K562 (cell line): ENCODE data around the gene TRAPPC5.

Source experiments
- CTCF ChIP-seq, 3 experiments: IDR thresholded peaks in 2 of 3; conservative IDR thresholded peaks in 1 of 3; 2 replicates each; pipeline ENCODE4 v1.5.1; 2011 to 2012; ENCODE audit warnings: low read length in 3 of 3, mild to moderate bottlenecking in 3 of 3, control low read depth in 2 of 3, improper control_type of control experiment in 1 of 3, inconsistent platforms in 1 of 3, low read depth in 1 of 3, mixed read lengths in 1 of 3, moderate library complexity in 1 of 3; ENCODE audit not compliant: insufficient read depth in 2 of 3
- EZH2 ChIP-seq: IDR thresholded peaks from 2 replicates; pipeline ENCODE4 v1.6.1; 2012; ENCODE audit warnings: low read depth, mild to moderate bottlenecking, inconsistent platforms, low read length, borderline replicate concordance
- KLF13 ChIP-seq: fragments of 450-650 bp; IDR thresholded peaks from 2 replicates; pipeline ENCODE4 v1.6.1; 2016; ENCODE audit warnings: missing genetic modification characterization, low read depth, mild to moderate bottlenecking, missing compliant biosample characterization, moderate library complexity, borderline replicate concordance
- MAX ChIP-seq: sonication (generic); formaldehyde crosslinking; IDR thresholded peaks from 2 replicates; pipeline ENCODE4 v1.9.0; 2022; ENCODE audit warnings: mild to moderate bottlenecking, missing genetic modification reagents
- PKNOX1 ChIP-seq: fragments of 450-650 bp; IDR thresholded peaks from 2 replicates; pipeline ENCODE4 v1.6.1; 2016
- POLR2A ChIP-seq: fragments of 450-650 bp; conservative IDR thresholded peaks from 2 replicates; pipeline ENCODE4 v1.6.1; 2016
- POLR3A ChIP-seq: IDR thresholded peaks from 2 replicates; pipeline ENCODE4 v1.6.1; 2011; ENCODE audit warnings: borderline replicate concordance, mild to moderate bottlenecking, moderate library complexity; ENCODE audit not compliant: insufficient read length, insufficient read depth; ENCODE audit errors: extremely low read depth
- RBBP5 ChIP-seq: fragments of 200-600 bp; sonication (generic); IDR thresholded peaks from 2 replicates; pipeline ENCODE4 v1.6.1; 2012; ENCODE audit warnings: borderline replicate concordance, mild to moderate bottlenecking, low read length, control low read depth, inconsistent platforms; ENCODE audit not compliant: insufficient read depth, poor library complexity, severe bottlenecking
- SIN3A ChIP-seq, 2 experiments: fragments of 150-350 bp in 1 of 2; IDR thresholded peaks; 2 replicates each; pipeline ENCODE4 v1.6.1; 2011 to 2016; ENCODE audit warnings: borderline replicate concordance in 2 of 2, low read depth in 2 of 2, low read length in 2 of 2, mild to moderate bottlenecking in 2 of 2, moderate library complexity in 2 of 2; ENCODE audit not compliant: control insufficient read depth in 1 of 2
- SRF ChIP-seq, 2 experiments: fragments of 250-450, 450-650 bp in 1 of 2; sonication (Bioruptor Pico) in 1 of 2; sonication (generic) in 1 of 2; formaldehyde crosslinking; IDR thresholded peaks; 2 replicates each; pipeline versions ENCODE4 v1.5.0 to v1.5.1; 2020 to 2022; ENCODE audit warnings: mild to moderate bottlenecking in 1 of 2, missing genetic modification reagents in 1 of 2
- SUPT5H ChIP-seq: fragments of 450-650 bp; IDR thresholded peaks from 2 replicates; pipeline ENCODE4 v1.6.1; 2016
- ZMIZ1 ChIP-seq, 2 experiments: fragments of 150-350 bp in 1 of 2; IDR thresholded peaks; 2 replicates each; pipeline ENCODE4 v1.6.1; 2012 to 2016; ENCODE audit warnings: low read depth in 2 of 2, low read length in 2 of 2, mild to moderate bottlenecking in 1 of 2, moderate library complexity in 1 of 2
- ZNF217 ChIP-seq: sonication (generic); formaldehyde crosslinking; IDR thresholded peaks from 2 replicates; pipeline ENCODE4 v1.8.0; 2022; ENCODE audit warnings: mild to moderate bottlenecking, missing genetic modification reagents

GRCh38 chr19:7678971-7679751 is 1.5 kb upstream of the TRAPPC5 start:
- TF ChIP-seq ZNF217 (CRISPR knock-in tag) (no peak), SRF (CRISPR knock-in tag; IDR thresholded peaks at IDR 0.05) (no peak), SIN3A (IDR thresholded peaks at IDR 0.05; ENCODE audit: borderline replicate concordance in 2 of 2, control insufficient read depth in 1 of 2, low read depth in 2 of 2, low read length in 2 of 2) (no peak), ZMIZ1 (IDR thresholded peaks at IDR 0.05; ENCODE audit: low read depth in 2 of 2, low read length in 2 of 2) (no peak), POLR3A (no peak), KLF13 (tag) (no peak), MAX (CRISPR knock-in tag) (no peak), RBBP5 (no peak), EZH2 (no peak), PKNOX1 (peak; percentile 55), SUPT5H (no peak), CTCF (IDR thresholded peaks at IDR 0.05 in 2 of 3, conservative IDR thresholded peaks at IDR 0.05 in 1 of 3; ENCODE audit: insufficient read depth in 2 of 3, low read depth in 1 of 3, low read length in 3 of 3) (peak; percentile 16 to 49 (median 49); a peak in 4 of 6 replicates), POLR2A (no peak)
